Keratinocyte (primary cell): ENCODE results near the gene SF3A2. TPM values are rescaled to one million over a fixed set of nuclear protein-coding genes. Genes with fewer than 3 reads are reported as not detected.

Experiments used
- DNase-seq: peaks from one replicate; pipeline ENCODE4 v3.0.0-alpha.2; 2011; ENCODE audit warnings: low read depth, missing footprints, low spot score
- FAIRE-seq: peaks from 2 replicates; lab custom pipeline; 2011; peaks lifted over from hg19 to GRCh38; lab: Jason Lieb, UNC
- H2AFZ ChIP-seq: 2 replicates; pipeline ENCODE4 v1.6.0; 2012; ENCODE audit warnings: low read length, control low read depth, inconsistent platforms; ENCODE audit not compliant: control insufficient read depth
- H3K27ac ChIP-seq: 2 replicates; pipeline ENCODE4 v1.5.1; 2011; ENCODE audit warnings: low read length; ENCODE audit not compliant: control insufficient read depth, insufficient read depth
- H3K27me3 ChIP-seq: 3 replicates; pipeline ENCODE4 v1.6.0; 2011; ENCODE audit warnings: low read length; ENCODE audit not compliant: control insufficient read depth, insufficient read depth; ENCODE audit errors: extremely low read depth
- H3K36me3 ChIP-seq, 2 experiments: 2 replicates in 1 of 2; 3 replicates in 1 of 2; pipeline ENCODE4 v1.5.1; 2011; ENCODE audit warnings: low read length in 2 of 2, mild to moderate bottlenecking in 1 of 2; ENCODE audit not compliant: control insufficient read depth in 2 of 2, insufficient read depth in 2 of 2; ENCODE audit errors: extremely low read depth in 1 of 2
- H3K4me1 ChIP-seq: 3 replicates; pipeline ENCODE4 v1.5.1; 2011; ENCODE audit warnings: low read length; ENCODE audit not compliant: control insufficient read depth, insufficient read depth; ENCODE audit errors: extremely low read depth
- H3K4me2 ChIP-seq: 3 replicates; pipeline ENCODE4 v1.6.0; 2011; ENCODE audit warnings: low read depth, low read length; ENCODE audit not compliant: control insufficient read depth, insufficient read depth; ENCODE audit errors: extremely low read depth
- H3K4me3 ChIP-seq, 3 experiments: fragments of 200-600 bp in 1 of 3; sonication (generic) in 1 of 3; 2 replicates in 2 of 3; 3 replicates in 1 of 3; pipeline ENCODE4 v1.5.1; 2011 to 2016; ENCODE audit warnings: low read length in 3 of 3, mild to moderate bottlenecking in 3 of 3, control low read depth in 2 of 3, inconsistent platforms in 1 of 3, low read depth in 1 of 3, mixed read lengths in 1 of 3, mixed run types in 1 of 3, moderate library complexity in 1 of 3; ENCODE audit not compliant: control insufficient read depth in 2 of 3, insufficient read depth in 2 of 3; ENCODE audit errors: extremely low read depth in 1 of 3
- H3K79me2 ChIP-seq: 2 replicates; pipeline ENCODE4 v1.6.0; 2012; ENCODE audit warnings: low read length; ENCODE audit not compliant: control insufficient read depth, insufficient read depth
- H3K9ac ChIP-seq: 3 replicates; pipeline ENCODE4 v1.6.0; 2011; ENCODE audit warnings: low read length; ENCODE audit not compliant: control insufficient read depth, insufficient read depth; ENCODE audit errors: extremely low read depth
- H3K9me1 ChIP-seq: 3 replicates; pipeline ENCODE4 v1.6.0; 2011; ENCODE audit warnings: low read length; ENCODE audit not compliant: control insufficient read depth, insufficient read depth; ENCODE audit errors: extremely low read depth
- H3K9me3 ChIP-seq: 2 replicates; pipeline ENCODE4 v1.5.1; 2012; ENCODE audit warnings: low read depth, low read length; ENCODE audit not compliant: control insufficient read depth
- H4K20me1 ChIP-seq: 3 replicates; pipeline ENCODE4 v1.6.0; 2011; ENCODE audit warnings: low read length; ENCODE audit not compliant: control insufficient read depth, insufficient read depth; ENCODE audit errors: extremely low read depth
- CTCF ChIP-seq, 3 experiments: IDR thresholded peaks in 1 of 3; conservative IDR thresholded peaks in 1 of 3; optimal IDR thresholded peaks in 1 of 3; 2 replicates in 2 of 3; 3 replicates in 1 of 3; pipeline versions ENCODE3 to v1.5.1; 2011; ENCODE audit warnings: low read length in 3 of 3, mild to moderate bottlenecking in 3 of 3, moderate library complexity in 2 of 3, control low read depth in 1 of 3, inconsistent platforms in 1 of 3; ENCODE audit not compliant: insufficient read depth in 2 of 3; ENCODE audit errors: extremely low read depth in 1 of 3
- EZH2 ChIP-seq: IDR thresholded peaks from one replicate; pipeline ENCODE4 v1.6.1; 2012; ENCODE audit warnings: inconsistent platforms, mild to moderate bottlenecking, low read length, moderate library complexity
- dilution Hi-C: fragments of 300-500 bp; cut with MboI; formaldehyde crosslinking; loops from one replicate; pipeline ENCODE4 v1.7.0; 2020; ENCODE audit warnings: low sequenced_read_pairs; ENCODE audit not compliant: extremely low pct_ligation_motif_present
- polyA plus RNA-seq, 5 experiments: library from polyadenylated mRNA; depleted of rRNA in 3 of 5; stranded (reverse) in 3 of 5; stranded (forward) in 1 of 5; unstranded in 1 of 5; fragments of >200 nt; gene quantifications; 1 replicate in 1 of 5; 2 replicates in 3 of 5; 3 replicates in 1 of 5; pipeline versions ENCODE4 v1.2.1 to v1.2.3, GENCODE V29; 2011 to 2012; ENCODE audit warnings: missing spikeins in 2 of 5, low read depth in 1 of 5, low replicate concordance in 1 of 5

Gene SF3A2
- polyA plus RNA-seq, 1 donor (not counting 4 experiments of a cell fraction or from before 2014, with no cell fraction given) = 4.7 TPM

- DNase-seq = no peak
- Histone ChIP-seq H3K27me3 (no peaks in the 10 kb centered on the region), H3K79me2 (peaks cover 23% of the 10 kb centered on the region), H2AFZ (no peak overlapping the region), H3K9me1 (no peaks in the 10 kb centered on the region), H3K36me3 (peaks cover 23 to 24% of the 10 kb centered on the region in 2 experiments), H3K9ac (no peak overlapping the region), H3K9me3 (no peaks in the 10 kb centered on the region), H4K20me1 (peaks cover 4% of the 10 kb centered on the region), H3K4me1 (no peaks in the 10 kb centered on the region), H3K27ac (no peak overlapping the region), H3K4me2 (no peak overlapping the region), H3K4me3 (no peak overlapping the region)
- FAIRE-seq = no peak
- no peak for TF ChIP-seq EZH2
- no peak for TF ChIP-seq CTCF (optimal IDR thresholded peaks at IDR 0.05 in 1 of 3, IDR thresholded peaks at IDR 0.05 in 1 of 3, conservative IDR thresholded peaks at IDR 0.05 in 1 of 3; ENCODE audit: extremely low read depth in 1 of 3, insufficient read depth in 2 of 3, low read length in 3 of 3)
- dilution Hi-C loops = no loop called here
Observed at GRCh38 chr19:2192862-2193261, 43.8 kb upstream of the SF3A2 start.

- FAIRE-seq (no peak), DNase-seq (no peak)
- H3K4me1 ChIP-seq = no peaks in the 10 kb centered on the region
- peaks cover 4% of the 10 kb centered on the region for H4K20me1 ChIP-seq
- H3K27me3 ChIP-seq = no peaks in the 10 kb centered on the region
- dilution Hi-C loops = no loop called here
- TF ChIP-seq CTCF (optimal IDR thresholded peaks at IDR 0.05 in 1 of 3, IDR thresholded peaks at IDR 0.05 in 1 of 3, conservative IDR thresholded peaks at IDR 0.05 in 1 of 3; ENCODE audit: extremely low read depth in 1 of 3, insufficient read depth in 2 of 3, low read length in 3 of 3) = no peak
- no peak for TF ChIP-seq EZH2
- no peak overlapping the region for H3K4me3 ChIP-seq
- H3K9ac ChIP-seq = no peak overlapping the region
- H3K4me2 ChIP-seq = no peak overlapping the region
- H3K27ac ChIP-seq = no peak overlapping the region
- peaks cover 20 to 26% of the 10 kb centered on the region in 2 experiments for H3K36me3 ChIP-seq
- no peaks in the 10 kb centered on the region for H3K9me1 ChIP-seq
- no peaks in the 10 kb centered on the region for H3K9me3 ChIP-seq
- H3K79me2 ChIP-seq = peaks cover 27% of the 10 kb centered on the region
- no peak overlapping the region for H2AFZ ChIP-seq
Observed at GRCh38 chr19:2193807-2194206, 42.8 kb upstream of the SF3A2 start.
